ENCODE data around the gene DHX34.
"Not testable (repeated sequence)": the region's sequence is repeated elsewhere in the genome, so short reads cannot be mapped to it uniquely, and the experiment has no call there.

DHX34 gene

DNA sequence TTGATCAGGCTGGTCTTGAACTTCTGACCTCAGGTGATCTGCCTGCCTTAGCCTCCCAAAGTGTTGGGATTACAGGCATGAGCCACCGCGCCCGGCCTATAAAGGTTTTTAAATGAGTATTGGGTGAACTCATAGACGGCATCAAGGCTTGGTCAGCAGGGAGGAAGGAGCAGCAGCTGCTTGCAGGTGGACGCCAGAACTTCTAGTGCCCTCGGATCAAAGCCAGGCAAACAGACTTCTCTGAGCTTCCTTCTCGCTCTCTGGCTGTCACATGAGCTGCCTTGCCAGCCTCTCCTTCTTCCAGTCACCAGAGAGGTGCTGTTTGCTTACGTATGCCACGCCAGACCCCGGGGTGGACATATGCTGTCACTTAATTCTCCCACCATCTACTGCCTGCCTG is 16.3 kb downstream of the DHX34 start:
- in situ Hi-C loops (cut with MboI; ENCODE audit: low sequenced_read_pairs) = not testable (repeated sequence)

DNA sequence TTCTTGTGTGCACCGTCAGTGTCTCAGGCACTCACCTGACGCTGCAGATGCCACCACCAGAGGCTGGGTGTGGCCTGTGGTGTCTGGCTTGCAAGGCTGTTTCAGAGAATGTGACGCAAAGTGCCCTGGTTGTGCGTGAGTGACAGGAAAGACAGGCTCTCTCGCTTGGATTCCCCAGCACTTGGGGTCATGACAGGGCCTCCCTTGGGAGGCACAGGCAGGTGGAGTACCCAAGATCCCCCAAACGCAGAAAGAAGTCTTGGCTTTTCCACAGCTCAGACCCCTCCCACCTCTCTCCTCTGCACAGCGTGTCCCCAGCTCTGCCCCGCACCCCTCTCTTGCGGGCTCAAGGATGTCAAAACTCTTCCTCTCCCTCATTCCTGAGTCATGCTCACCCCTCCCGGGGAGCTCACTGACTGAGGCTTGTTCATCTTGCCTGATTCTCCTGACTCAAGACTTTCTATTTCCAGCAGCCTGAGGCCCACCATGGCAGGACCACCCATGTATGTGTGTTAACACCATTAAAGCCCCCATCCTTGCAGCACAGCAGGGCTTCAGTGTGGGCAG is 21.0 kb downstream of the DHX34 start:
- in situ Hi-C loops (cut with MboI; ENCODE audit: low sequenced_read_pairs) = no loop called here

DNA sequence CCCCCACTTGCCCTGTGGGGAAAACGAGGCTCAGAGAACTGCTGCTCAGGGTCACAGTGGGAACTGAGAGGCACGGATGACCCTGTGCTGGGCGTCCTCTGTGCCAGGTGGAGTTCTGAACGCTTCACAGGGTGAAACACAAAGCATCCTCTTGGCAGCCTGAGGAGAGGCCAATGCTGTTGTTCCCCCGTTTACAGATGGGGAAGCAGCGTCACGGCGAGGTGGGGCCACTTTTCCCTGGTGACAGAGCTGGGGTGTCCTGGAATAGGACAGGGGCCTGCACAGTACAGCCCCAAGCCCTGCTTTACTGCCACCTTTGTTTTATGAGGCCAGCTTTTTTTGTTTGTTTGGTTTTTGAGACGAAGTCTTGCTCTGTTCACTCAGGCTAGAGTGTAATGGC is 22.1 kb downstream of the DHX34 start:
- in situ Hi-C loops (cut with MboI; ENCODE audit: low sequenced_read_pairs) = no loop called here

DNA sequence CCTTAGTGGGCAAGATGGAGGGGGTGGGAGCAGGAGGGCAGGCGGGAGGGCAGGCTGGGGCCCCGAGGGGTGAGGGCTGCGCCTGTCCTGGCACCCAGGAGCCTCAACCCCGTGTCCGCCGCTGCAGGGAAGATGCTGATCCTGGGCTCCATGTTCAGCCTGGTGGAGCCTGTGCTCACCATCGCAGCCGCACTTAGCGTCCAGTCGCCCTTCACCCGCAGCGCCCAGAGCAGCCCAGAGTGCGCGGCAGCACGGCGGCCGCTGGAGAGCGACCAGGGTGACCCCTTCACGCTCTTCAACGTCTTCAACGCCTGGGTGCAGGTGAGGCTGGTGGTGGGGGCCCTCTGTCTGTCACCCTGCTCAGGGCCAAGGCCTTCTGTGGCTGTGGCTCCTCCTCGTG is 23.5 kb downstream of the DHX34 start:
- in situ Hi-C loops (cut with MboI; ENCODE audit: low sequenced_read_pairs) = no loop called here

DNA sequence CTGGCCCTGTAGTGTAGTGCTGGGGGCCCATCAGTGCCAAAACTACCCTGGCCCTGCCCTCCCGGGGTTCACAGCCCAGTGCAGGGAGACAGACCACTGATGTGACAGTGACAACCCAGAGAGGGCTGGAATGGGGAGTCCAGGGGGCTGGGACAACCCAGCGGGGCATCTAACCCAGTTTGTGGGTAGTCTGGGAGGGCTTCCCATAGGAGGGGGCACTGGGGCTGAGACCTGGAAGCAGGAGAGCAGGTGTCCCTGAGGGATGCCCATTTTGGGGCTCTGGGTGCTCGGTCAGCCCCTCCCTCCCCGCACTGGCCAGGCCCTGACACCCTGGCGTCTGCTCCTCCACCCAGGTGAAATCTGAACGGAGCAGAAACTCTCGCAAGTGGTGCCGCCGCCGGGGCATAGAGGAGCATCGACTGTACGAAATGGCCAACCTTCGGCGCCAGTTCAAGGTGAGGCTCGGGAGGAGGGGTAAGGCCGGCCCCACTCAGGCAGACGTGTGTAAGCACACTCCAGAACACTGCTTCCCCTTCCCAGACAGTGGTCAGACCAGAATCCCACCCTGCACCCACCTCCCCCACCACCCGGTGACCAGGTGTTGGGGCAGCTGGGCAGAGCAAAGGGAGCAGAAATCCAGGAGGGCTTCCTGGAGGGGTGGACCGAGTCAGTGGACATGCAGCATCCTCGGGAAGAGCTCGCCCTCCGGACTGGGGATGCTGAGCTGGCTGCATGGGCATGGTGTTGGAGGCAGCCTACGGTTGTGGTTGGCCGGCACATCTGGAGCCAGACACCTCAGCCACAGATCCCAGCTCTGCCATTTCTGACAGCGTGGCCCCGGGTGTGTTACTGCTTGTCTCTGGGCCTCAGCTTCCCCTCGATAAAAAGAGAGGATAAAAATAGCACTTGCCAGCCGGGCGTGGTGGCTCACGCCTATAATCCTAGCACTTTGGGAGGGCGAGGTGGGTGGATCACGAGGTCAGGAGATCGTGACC is 24.4 kb downstream of the DHX34 start:
- in situ Hi-C loops (cut with MboI; ENCODE audit: low sequenced_read_pairs) = no loop called here

DNA sequence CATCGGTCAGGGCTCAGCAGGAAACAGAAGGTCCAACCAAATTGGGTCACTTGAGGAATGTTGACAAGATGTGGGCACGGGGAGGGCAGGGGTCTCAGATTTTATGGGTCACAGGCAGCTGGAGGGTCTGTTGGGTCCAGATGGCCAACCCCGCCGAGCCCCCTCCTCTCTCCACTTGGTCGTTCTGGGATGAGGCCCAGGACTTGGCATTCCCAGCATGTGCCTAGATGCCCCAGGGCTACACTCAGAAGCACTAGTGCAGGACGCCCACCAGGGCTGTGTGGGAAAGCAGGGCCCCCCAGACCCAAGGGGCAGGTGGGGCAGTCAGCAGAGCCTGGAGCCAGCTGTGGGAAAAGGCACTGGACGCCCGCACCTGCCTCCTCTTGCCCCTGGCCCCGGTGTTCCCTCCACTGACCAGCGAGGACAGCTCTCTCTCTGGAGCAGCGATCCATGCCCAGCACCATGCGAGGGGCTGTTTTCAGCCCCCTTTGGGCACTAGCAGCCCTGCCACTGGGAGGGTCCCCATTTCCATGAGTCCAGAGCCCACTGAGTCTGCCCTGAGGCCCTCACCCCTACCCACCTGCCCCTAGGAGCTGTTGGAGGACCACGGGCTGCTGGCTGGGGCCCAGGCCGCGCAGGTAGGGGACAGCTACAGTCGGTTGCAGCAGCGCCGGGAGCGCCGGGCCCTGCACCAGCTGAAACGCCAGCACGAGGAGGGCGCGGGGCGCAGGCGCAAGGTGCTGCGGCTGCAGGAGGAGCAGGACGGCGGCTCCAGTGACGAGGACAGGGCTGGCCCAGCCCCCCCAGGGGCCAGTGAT is 26.0 kb downstream of the DHX34 start:
- in situ Hi-C loops (cut with MboI; ENCODE audit: low sequenced_read_pairs) = no loop called here

DNA sequence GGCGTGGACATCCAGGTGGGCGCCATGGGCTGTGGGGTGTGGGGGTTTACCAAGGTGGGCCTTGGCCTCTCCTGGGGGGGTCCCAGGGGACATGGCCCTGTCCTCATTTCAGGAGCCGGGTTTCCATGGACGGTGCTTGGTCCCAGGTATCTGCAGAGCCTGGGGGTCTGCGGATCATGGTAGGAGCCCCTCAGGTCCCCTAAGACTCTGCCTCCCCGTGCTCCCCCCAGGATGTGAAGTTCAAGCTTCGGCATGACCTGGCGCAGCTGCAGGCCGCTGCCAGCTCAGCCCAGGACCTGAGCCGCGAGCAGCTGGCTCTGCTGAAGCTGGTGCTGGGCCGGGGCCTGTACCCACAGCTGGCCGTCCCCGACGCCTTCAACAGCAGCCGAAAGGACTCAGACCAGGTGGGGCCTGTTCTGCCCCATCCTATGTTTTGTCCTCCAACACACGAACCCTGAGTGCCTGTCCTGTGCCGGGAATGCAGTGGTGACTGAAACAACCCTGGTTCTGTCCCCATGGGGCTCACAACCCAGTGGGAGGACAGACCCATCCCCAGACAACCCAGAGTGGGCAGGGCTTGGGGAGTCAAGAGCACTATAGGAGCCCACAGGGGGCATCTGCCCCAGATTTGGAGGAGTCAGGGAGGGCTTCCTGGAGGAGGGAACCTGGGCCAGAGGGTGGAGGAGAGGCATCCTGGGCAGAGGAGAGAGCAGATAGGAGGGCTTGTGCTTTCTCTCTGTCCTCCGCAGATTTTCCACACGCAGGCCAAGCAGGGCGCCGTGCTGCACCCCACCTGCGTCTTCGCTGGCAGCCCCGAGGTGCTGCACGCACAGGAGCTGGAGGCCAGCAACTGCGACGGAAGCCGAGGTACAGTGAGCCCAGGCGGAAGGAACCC is 26.8 kb downstream of the DHX34 start:
- in situ Hi-C loops (cut with MboI; ENCODE audit: low sequenced_read_pairs) = no loop called here

DNA sequence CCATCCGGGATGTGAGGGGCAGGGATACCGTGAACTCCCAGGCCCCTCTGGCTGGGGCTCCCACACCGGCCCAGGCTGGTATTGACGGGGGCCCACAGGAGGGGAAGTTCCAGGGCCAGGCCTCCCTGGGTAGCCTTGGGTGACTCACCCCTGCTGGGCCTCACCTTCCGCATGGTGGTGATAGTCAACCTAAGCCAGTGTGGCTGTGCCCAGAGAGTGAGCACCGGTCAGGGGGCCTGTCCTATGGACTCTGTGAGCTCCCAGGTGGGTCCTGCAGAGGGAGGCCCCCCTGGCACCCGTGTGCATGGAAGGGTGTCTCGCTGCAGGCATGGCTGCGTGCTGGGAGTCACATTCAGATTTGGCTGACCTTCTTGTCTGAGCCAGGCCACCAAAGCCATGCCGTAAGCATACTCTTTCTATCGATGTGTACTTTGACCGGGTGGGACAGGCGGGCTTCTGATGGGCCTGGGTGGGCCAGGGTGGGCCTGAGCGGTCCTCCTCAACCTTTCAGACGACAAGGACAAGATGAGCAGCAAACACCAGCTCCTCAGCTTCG is 27.6 kb downstream of the DHX34 start:
- in situ Hi-C loops (cut with MboI; ENCODE audit: low sequenced_read_pairs) = no loop called here

DNA sequence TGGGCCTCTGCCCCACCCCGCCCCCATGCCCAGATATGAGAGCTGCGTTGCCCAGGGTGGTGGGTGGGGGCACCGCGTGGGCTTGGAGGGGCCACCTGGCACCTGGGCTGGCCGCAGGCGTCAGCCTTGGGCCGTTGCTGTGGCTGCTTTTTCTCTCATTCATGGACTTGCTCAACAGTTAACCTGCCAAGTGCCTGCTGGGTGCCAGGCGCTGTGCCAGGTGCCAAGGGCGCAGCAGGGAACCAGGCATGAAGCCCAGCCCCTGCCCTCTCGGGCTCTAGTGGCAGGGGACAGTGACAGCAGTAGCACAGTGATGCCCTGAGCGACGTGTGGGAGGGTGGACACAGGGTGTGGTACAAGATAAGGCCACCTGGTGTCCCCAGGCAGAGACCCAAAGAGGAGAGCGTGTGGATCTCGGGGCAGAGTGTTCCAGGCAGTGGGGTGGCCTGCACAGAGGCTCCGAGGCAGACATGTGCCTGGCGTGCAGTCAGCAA is 28.1 kb downstream of the DHX34 start:
- in situ Hi-C loops (cut with MboI; ENCODE audit: low sequenced_read_pairs) = no loop called here

DNA sequence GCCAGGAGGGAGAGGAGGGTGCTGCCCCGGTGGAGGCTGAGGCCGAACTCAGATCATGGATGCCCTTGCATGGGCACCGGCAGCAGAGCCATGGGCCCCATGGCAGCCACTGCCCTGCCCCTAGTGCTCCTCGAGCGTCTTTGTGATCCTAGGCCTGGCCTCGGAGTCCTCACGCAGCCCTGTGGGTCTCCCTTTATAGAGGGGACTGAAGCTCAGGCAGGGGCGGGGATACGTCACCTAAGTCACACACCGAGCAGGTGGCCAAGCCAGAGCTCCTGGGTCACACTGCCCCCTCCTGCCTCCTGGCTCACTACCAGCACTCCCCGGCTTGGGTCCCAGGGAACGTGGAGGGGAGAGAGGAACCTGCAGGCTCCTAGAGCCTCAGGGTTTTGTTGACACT is 28.7 kb downstream of the DHX34 start:
- in situ Hi-C loops (cut with MboI; ENCODE audit: low sequenced_read_pairs) = no loop called here

DNA sequence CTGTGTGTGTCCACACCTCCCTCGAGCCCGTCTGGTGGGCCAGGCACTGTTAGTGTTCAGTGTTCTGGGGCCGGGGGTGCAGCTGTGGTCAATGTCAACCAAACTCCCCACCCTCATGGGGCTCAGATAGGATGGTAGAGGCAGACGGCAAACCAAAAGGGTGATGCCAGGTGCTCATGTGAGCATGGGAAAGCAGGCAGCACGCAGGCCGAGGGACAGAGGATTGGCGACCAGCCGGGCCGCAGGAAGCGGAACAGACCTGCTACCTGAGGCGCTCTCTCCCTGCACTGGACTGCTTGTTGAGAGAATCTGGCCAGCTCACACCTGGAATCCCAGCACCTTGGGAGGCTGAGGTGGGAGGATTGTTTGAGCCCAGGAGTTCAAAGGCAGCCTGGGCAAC is 29.1 kb downstream of the DHX34 start:
- in situ Hi-C loops (cut with MboI; ENCODE audit: low sequenced_read_pairs) = no loop called here

DNA sequence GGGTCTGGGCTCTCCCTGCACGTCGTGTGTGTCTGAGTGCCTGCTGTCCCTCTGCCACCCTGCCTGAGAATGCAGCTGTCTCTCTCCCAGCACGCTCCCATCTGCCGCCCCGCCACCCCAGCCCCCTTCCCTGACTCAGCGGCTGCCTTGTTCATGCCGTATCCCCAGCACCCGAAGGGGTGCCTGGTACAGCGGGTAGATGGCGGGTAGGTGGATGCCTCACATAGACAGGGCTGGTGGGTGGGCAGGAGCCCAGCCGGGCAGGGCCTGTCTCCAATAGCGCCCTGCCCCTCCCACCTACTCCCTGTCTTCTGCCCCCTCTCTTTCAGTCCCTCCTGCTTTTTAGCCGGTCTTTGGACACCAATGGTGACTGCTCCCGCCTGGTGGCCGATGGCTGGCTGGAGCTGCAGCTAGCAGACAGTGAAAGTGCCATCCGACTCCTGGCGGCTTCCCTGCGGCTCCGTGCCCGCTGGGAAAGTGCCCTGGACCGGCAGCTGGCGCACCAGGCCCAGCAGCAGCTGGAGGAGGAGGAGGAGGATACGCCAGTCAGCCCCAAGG is 30.3 kb downstream of the DHX34 start:
- in situ Hi-C loops (cut with MboI; ENCODE audit: low sequenced_read_pairs) = no loop called here

DNA sequence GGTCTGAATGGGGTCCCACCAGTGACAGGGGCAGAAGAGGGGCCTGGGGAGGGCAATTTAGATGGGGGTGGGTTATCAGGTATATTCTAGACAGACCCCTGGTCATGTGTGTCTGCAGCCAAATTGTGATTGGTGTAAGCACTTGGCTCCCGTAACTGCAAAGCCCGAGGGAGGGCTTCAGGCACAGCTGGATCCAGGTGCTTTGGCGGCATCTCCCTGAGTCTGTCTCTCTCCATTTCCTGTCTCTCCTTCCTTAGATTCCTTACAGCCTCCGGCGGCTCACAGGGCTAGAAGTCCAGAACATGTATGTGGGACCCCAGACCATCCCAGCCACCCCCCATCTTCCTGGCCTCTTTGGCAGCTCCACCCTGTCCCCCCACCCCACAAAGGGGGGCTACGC is 31.4 kb downstream of the DHX34 start:
- in situ Hi-C loops (cut with MboI; ENCODE audit: low sequenced_read_pairs) = no loop called here

DNA sequence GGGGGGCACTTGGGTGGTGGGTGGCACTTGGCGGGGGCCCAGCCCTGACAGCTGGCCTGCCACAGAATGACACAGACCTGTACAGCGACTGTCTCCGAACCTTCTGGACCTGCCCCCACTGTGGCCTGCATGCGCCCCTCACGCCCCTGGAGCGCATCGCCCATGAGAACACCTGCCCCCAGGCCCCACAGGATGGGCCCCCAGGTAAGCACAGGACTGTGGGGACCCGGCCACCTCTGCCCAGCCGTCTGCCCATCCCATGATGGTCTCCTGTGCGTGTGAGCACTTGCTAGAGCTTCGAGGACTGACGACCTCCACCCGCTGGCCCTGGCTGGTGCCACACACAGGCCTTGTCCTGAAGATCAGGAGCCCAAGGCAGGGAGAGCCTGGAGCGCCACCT is 32.0 kb downstream of the DHX34 start:
- in situ Hi-C loops (cut with MboI; ENCODE audit: low sequenced_read_pairs) = no loop called here

DNA sequence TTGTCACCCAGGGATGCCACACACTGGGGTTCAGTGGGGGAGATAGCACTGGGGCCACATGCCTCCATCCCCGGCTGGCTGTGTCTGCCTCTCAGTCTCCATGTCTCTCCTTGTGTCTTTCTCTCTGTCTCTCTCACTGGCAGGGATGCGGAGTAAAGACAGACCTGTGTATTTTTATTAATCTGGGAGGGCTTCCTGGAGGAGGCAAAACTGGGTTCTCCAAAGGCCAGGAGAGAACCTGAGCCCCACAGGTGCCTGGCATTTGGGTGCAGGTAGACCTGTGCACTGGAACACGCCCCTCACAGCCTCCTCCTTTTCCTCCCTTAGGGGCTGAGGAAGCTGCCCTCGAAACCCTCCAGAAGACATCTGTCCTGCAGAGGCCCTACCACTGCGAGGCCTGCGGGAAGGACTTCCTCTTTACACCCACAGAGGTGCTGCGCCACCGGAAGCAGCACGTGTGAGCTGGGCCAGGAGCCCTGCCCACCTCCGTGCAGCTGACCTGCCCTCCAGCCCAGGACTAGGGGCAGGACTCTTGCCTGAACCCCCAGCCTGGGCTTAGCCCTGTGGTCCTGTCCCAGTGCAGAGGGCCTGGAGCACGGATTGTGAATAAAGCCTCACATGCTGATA is 32.7 kb downstream of the DHX34 start:
- in situ Hi-C loops (cut with MboI; ENCODE audit: low sequenced_read_pairs) = no loop called here

DNA sequence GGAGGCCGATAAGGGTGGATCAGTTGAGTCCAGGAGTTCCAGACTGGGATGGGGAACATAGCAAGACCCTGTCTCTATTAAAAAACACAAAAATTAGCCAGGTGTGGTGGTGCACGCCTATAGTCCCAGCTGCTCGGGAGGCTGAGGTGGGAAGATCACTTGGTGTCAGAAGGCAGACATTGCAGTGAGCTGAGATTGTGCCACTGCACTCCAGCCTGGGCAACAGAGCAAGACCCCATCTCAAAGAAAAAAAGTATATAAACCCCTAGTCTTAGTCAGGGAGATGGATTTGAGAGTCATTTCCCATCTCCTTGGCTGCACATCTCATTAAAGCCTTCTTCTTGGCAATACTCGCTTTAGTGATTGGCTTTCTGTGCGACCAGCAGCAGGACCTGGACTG is 34.8 kb downstream of the DHX34 start:
- in situ Hi-C loops (cut with MboI; ENCODE audit: low sequenced_read_pairs) = not testable (repeated sequence)

DNA sequence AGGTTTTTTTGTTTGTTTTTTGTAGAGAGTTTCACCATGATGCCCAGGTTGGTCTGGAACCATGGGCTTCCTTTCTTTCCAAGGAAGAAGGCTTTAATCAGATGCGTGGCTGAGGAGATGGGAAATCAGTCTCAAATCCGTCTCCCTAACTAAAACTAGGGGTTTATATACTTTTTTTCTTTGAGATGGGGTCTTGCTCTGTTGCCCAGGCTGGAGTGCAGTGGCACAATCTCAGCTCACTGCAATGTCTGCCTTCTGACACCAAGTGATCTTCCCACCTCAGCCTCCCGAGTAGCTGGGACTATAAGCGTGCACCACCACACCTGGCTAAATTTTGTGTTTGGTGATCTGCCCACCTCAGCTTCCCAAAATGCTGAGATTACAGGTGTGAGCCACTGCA is 35.4 kb downstream of the DHX34 start:
- in situ Hi-C loops (cut with MboI; ENCODE audit: low sequenced_read_pairs) = not testable (repeated sequence)

DNA sequence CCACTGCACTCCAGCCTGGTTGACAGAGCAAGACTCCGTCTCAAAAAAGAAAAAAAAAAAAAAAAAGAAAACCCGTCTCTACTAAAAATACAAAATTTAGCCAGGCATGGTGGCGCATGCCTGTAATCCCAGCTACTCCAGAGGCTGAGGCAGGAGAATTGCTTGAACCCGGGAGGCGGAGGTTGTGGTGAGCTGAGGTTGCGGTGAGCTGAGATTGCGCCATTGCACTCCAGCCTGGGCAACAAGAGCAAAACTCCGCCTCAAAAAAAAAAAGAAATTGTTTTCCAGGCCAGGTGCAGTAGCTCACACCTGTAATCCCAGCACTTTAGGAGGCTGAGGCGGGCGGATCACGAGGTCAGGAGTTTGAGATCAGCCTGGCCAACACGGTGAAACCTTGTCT is 37.5 kb downstream of the DHX34 start:
- in situ Hi-C loops (cut with MboI; ENCODE audit: low sequenced_read_pairs) = not testable (repeated sequence)

DNA sequence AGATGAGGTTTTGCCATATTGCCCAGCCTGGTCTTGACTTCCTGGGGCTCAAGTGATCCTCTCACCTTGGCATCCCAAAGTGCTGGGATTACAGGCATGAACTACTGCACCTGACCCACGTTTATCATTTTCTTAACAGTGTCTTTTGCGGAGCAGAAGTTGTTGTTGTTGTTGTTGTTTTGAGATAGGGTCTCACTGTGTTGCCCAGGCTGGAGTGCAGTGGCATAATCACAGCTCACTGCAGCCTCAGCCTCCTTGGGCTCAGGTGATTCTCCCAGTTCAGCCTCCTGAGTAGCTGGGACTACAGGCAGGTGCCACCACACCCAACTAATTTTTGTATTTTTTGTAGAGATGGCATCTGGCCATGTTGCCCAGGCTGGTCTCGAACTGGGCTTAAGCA is 38.5 kb downstream of the DHX34 start:
- in situ Hi-C loops (cut with MboI; ENCODE audit: low sequenced_read_pairs) = not testable (repeated sequence)
